Endothelial cell (in vitro differentiated cells): Measurements from ENCODE around the gene RWDD4. TPM values are rescaled to one million over a fixed set of nuclear protein-coding genes. Genes with fewer than 3 reads are reported as not detected.

ENCODE experiments used
- DNase-seq: peaks from one replicate; pipeline ENCODE4 v3.0.0; 2021; ENCODE audit warnings: low spot score
- H3K27ac Mint-ChIP-seq: one replicate; pipeline ENCODE4 v1.8.0; 2021; ENCODE audit warnings: mixed read lengths, inconsistent platforms; ENCODE audit not compliant: unreplicated experiment
- H3K27me3 Mint-ChIP-seq: one replicate; pipeline ENCODE4 v1.8.0; 2021; ENCODE audit warnings: mild to moderate bottlenecking, moderate library complexity, mixed read lengths, inconsistent platforms; ENCODE audit not compliant: unreplicated experiment
- H3K36me3 Mint-ChIP-seq: one replicate; pipeline ENCODE4 v1.8.0; 2021; ENCODE audit warnings: mild to moderate bottlenecking, low read depth, mixed read lengths, inconsistent platforms; ENCODE audit not compliant: unreplicated experiment
- H3K4me1 Mint-ChIP-seq: one replicate; pipeline ENCODE4 v1.8.0; 2021; ENCODE audit warnings: mild to moderate bottlenecking, mixed read lengths, inconsistent platforms; ENCODE audit not compliant: unreplicated experiment
- H3K4me3 Mint-ChIP-seq: one replicate; pipeline ENCODE4 v1.8.0; 2021; ENCODE audit warnings: mild to moderate bottlenecking, mixed read lengths, inconsistent platforms; ENCODE audit not compliant: unreplicated experiment
- H3K9me3 Mint-ChIP-seq: one replicate; pipeline ENCODE4 v1.8.0; 2021; ENCODE audit warnings: mixed read lengths, inconsistent platforms; ENCODE audit not compliant: unreplicated experiment
- CTCF ChIP-seq: fragments of 200-600 bp; sonication (generic); IDR thresholded peaks from one replicate; pipeline ENCODE4 v1.5.0; 2021; ENCODE audit warnings: antibody characterized with exemption; ENCODE audit not compliant: unreplicated experiment
- total RNA-seq: library from RNA; stranded (reverse); fragmentation: NEBNext Ultra II Directional; extraction: Animal tissue kit (Norgen Biotek cat#: 25700); gene quantifications from one replicate; pipeline ENCODE4 v1.2.1, GENCODE V29; 2021; ENCODE audit not compliant: unreplicated experiment

Gene RWDD4
- total RNA-seq, 1 donor from 2014 or later: 13.1 TPM

GRCh38 chr4:183599690-183600089 lies 59.3 kb downstream of the RWDD4 start:
- Mint-ChIP-seq H3K36me3 (no peaks in the 10 kb centered on the region), H3K27me3 (no peaks in the 10 kb centered on the region), H3K9me3 (no peaks in the 10 kb centered on the region), H3K4me3 (no peak overlapping the region), H3K27ac (no peak overlapping the region), H3K4me1 (no peaks in the 10 kb centered on the region)
- no peak for DNase-seq
- TF ChIP-seq CTCF: no peak

GRCh38 chr4:183599284-183599683 lies 59.7 kb downstream of the RWDD4 start:
- no peak for DNase-seq
- H3K27ac Mint-ChIP-seq: no peak overlapping the region
- no peaks in the 10 kb centered on the region for H3K36me3 Mint-ChIP-seq
- no peak for TF ChIP-seq CTCF
- H3K9me3 Mint-ChIP-seq: no peaks in the 10 kb centered on the region
- no peak overlapping the region for H3K4me3 Mint-ChIP-seq
- no peaks in the 10 kb centered on the region for H3K27me3 Mint-ChIP-seq
- no peaks in the 10 kb centered on the region for H3K4me1 Mint-ChIP-seq

GRCh38 chr4:183596067-183596757 lies 62.8 kb downstream of the RWDD4 start:
- no peak overlapping the region for H3K4me3 Mint-ChIP-seq
- no peak overlapping the region for H3K27ac Mint-ChIP-seq
- no peaks in the 10 kb centered on the region for H3K27me3 Mint-ChIP-seq
- H3K9me3 Mint-ChIP-seq: no peaks in the 10 kb centered on the region
- no peaks in the 10 kb centered on the region for H3K4me1 Mint-ChIP-seq
- no peaks in the 10 kb centered on the region for H3K36me3 Mint-ChIP-seq
- TF ChIP-seq CTCF: no peak
- no peak for DNase-seq

GRCh38 chr4:183594823-183595222 lies 64.2 kb downstream of the RWDD4 start:
- H3K27me3 Mint-ChIP-seq: no peaks in the 10 kb centered on the region
- no peak for TF ChIP-seq CTCF
- no peak for DNase-seq
- no peaks in the 10 kb centered on the region for H3K9me3 Mint-ChIP-seq
- no peaks in the 10 kb centered on the region for H3K36me3 Mint-ChIP-seq
- H3K4me1 Mint-ChIP-seq: no peaks in the 10 kb centered on the region
- H3K4me3 Mint-ChIP-seq: no peak overlapping the region
- no peak overlapping the region for H3K27ac Mint-ChIP-seq

GRCh38 chr4:183591301-183591700 lies 67.7 kb downstream of the RWDD4 start:
- H3K27me3 Mint-ChIP-seq: no peaks in the 10 kb centered on the region
- no peaks in the 10 kb centered on the region for H3K36me3 Mint-ChIP-seq
- no peaks in the 10 kb centered on the region for H3K9me3 Mint-ChIP-seq
- H3K4me3 Mint-ChIP-seq: no peak overlapping the region
- no peak for DNase-seq
- no peak for TF ChIP-seq CTCF
- H3K27ac Mint-ChIP-seq: no peak overlapping the region
- H3K4me1 Mint-ChIP-seq: no peaks in the 10 kb centered on the region

Other genes with a start within 250 kb of the RWDD4 start
- gene CDKN2AIP, start 214.5 kb downstream of the RWDD4 start, total RNA-seq: 22.0 TPM
- 12.2 TPM for gene ING2, start 154.1 kb downstream of the RWDD4 start, total RNA-seq
- gene TRAPPC11, start 108 bp upstream of the RWDD4 start, total RNA-seq: 33.5 TPM
- gene STOX2, start 246.1 kb upstream of the RWDD4 start, total RNA-seq: 4.8 TPM